Hematopoietic multipotent progenitor cell treated with erythropoietin and hydrocortisone succinate and interleukin-3 and kit ligand, for 17 days (in vitro differentiated cells): ENCODE data around the gene EIF5A.
"Not testable (repeated sequence)": the region's sequence is repeated elsewhere in the genome, so short reads cannot be mapped to it uniquely, and the experiment has no call there.

Source experiments
- DNase-seq: peaks from one replicate; pipeline ENCODE4 v3.0.0-alpha.2; 2015; ENCODE audit warnings: low spot score

The EIF5A gene

DNA sequence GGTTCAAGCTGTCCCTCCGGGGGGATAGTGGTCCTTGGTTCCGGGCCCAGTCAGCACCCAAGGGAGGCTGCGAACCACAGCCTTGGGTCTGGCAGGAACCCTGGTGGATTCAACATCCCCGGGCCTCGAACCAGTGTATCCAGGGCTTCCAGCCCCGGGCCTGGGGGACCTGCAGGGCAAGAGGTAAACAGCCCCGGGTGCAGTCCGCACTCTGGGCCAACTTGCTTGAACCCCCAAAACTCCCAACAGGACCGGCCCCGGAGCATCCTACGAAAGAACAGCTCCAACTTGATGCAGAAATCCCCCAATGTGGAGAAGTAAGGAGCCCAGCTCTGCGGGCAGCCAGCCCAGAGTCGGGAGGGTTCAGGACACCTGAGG lies 23.2 kb downstream of the EIF5A start:
- DNase-seq: no peak

DNA sequence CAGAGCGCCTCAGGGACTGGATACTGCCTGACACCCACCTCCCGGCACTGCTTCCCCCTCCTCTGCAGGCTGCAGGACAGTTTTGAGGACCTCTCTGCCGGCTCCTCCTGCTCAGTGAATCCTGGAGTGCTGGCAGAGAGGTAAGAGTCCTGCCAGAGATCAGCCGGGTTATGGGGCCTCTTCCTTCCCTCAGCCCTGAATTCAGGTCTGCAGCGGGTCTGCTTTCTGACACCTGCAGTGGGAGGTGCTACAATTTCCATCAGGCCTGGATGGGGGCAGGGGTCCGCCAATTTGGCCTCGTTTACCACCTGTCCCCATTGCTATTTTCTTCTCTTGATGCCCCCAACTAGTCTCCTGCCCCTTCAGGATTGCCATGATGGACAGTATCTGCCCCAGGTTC lies 24.7 kb downstream of the EIF5A start:
- no peak for DNase-seq

DNA sequence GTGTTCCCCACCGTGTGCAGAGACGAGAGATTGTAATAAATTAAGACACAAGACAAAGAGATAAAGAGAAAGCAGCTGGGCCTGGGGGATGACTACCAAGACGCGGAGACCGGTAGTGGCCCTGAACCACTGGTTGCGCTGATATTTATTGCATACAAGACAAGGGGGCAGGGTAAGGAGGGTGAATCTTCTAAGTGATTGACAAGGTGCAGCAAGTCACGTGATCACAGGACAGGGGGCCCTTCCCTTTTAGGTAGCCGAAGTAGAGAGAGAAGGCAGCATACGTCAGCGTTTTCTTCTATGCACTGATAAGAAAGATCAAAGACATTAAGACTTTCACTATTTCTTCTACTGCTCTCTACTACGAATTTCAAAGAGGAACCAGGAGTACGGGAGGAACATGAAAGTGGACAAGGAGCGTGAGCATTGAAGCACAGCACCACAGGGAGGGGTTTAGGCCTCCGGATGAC lies 25.2 kb downstream of the EIF5A start:
- DNase-seq: not testable (repeated sequence)

- no peak for DNase-seq
Observed at GRCh38 chr17:7334938-7335538, 27.6 kb downstream of the EIF5A start.

GRCh38 chr17:7335765-7336164 lies 28.3 kb downstream of the EIF5A start:
- not testable (repeated sequence) for DNase-seq

GRCh38 chr17:7336240-7337175 lies 29.1 kb downstream of the EIF5A start, which contains the start of gene ACAP1:
TSS of gene ACAP1 (plus strand) at chr17:7336529. CDS start at chr17:7336735, 206 bp downstream.
- peak; percentile 65 for DNase-seq

DNA sequence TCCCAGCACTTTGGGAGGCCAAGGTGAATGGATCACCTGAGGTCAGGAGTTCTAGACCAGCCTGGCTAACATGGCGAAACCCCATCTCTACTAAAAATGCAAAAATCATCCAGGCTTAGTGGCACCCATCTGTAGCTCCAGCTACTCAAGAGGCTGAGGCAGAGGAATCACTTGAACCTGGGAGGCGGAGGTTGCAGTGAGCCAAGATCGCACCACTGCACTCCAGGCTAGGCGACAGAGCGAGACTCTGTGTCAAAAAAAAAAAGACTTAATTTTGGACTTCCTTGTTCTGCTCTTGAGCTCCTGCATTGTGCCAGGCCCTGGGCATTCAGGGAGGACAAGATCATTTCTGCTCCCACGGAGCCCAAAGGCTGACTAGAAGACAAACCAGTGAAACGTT lies 30.2 kb downstream of the EIF5A start:
- DNase-seq: not testable (repeated sequence)

- no peak for DNase-seq
Observed at GRCh38 chr17:7340179-7340578, 32.8 kb downstream of the EIF5A start.

DNA sequence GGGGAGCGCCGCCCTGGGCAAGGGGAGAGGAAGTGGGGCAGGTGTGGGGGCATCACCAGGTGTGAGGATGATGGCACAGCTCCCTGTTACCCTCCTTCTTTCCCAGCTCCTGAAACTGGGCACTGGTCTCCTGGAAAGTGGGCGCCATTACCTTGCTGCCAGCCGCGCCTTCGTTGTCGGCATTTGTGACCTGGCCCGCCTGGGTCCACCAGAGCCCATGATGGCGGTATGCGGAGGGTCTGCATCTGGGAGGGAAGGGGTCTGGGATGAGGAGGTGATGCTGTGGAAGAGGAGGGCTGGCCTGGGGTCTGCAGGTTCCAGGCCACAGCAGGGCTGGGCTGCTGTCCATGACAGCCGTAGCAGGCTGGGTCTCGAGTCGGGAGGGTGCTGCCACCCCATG lies 34.4 kb downstream of the EIF5A start:
- DNase-seq: no peak

DNA sequence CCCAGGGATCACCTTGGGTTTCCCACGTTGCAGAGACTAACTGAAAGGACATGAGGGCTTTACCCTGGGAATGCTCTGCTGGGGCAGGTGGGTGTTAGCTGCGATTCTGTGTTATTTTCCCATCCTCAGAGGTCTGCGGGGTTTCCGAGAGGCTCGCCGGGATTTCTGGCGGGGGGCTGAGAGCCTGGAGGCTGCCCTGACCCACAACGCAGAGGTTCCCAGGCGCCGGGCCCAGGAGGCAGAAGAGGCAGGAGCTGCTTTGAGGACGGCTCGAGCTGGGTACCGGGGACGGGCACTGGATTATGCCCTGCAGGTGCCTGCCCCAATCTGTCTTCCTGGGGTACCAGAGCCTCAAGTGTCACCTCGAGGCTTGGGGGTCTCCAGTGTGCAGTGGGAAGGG lies 35.8 kb downstream of the EIF5A start:
- no peak for DNase-seq

GRCh38 chr17:7346761-7347614 lies 39.6 kb downstream of the EIF5A start:
- no peak for DNase-seq

- no peak for DNase-seq
Observed at GRCh38 chr17:7347630-7348477, 40.4 kb downstream of the EIF5A start.

- DNase-seq: no peak
Observed at GRCh38 chr17:7348478-7349242, 41.2 kb downstream of the EIF5A start.

DNA sequence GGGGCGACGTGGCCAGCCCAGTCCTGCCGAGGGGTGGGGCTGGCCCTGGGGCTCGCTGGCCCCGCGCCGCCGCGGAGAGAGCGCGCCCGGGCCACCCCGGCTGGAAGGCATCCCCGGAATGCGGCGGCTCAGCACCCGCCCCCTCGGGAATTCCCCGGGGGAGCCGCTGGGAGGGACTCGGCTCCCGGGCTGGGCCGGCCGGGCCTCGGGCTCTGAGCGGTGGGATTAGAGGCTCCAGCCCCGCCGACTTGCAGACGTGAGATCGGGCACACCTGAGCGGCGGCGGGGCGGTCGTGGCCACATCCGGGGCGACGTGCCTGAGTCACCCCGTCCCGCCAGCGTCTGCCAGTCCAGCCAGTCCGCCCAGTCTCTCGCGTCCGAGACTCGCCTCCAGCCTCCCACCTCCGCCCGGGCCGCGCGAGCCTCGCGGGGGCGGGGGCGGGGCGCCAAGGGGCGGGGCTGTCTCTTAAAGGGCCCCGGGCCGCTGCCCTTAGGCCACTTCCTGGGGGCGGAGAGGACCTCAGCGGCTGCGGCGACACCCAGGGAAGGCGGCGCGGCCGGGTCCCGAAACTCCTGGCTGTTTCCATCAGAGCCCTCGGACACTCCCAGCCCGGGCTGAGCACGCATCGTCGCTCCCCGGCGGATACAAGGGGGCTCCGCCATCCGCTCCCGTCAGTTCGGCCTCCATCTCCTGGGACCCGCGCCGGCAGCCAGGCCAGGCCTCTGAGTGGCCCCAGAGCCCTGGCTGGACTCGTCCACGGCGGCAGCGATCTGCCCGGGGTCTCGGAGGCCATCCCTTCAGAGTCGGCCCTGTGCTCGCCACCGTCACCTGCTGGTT lies 44.5 kb downstream of the EIF5A start, which contains the start of gene KCTD11:
KCTD11 (plus strand) TSS at position 498 of the 838 bp plus-strand sequence.
- DNase-seq: peak; percentile 86

GRCh38 chr17:7352503-7352889 lies 45.1 kb downstream of the EIF5A start:
- no peak for DNase-seq

DNA sequence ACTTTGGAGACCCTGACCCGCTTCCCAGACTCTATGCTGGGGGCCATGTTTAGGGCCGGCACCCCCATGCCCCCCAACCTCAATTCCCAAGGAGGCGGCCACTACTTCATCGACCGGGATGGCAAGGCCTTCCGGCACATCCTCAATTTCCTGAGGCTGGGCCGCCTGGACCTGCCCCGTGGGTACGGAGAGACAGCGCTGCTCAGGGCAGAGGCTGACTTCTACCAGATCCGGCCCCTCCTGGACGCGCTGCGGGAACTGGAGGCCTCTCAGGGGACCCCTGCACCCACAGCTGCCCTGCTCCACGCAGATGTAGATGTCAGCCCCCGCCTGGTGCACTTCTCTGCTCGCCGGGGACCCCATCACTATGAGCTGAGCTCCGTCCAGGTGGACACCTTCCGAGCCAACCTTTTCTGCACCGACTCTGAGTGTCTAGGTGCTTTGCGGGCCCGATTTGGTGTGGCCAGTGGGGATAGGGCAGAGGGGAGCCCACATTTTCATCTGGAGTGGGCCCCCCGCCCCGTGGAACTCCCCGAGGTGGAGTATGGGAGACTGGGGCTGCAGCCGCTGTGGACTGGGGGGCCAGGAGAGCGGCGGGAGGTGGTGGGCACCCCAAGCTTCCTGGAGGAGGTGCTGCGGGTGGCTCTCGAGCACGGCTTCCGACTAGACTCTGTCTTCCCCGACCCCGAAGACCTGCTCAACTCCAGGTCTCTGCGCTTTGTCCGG lies 45.6 kb downstream of the EIF5A start:
- DNase-seq: no peak

- DNase-seq: peak; percentile 25
Observed at GRCh38 chr17:7354262-7354843, 46.9 kb downstream of the EIF5A start.

- peak; percentile 43 for DNase-seq
Observed at GRCh38 chr17:7355053-7355452, 47.6 kb downstream of the EIF5A start, which contains the start of gene TMEM95. TSS of gene TMEM95 (plus strand) at chr17:7355156. CDS start at chr17:7355205, 49 bp downstream.
